ENCODE results near the gene ZBTB17. TPM values are rescaled to one million over a fixed set of nuclear protein-coding genes. Genes with fewer than 3 reads are reported as not detected.
"Not testable (repeated sequence)": the region's sequence is repeated elsewhere in the genome, so short reads cannot be mapped to it uniquely, and the experiment has no call there.

Gene ZBTB17
- total RNA-seq, 1 experiment from 2014 or later: 41.6 TPM

DNA sequence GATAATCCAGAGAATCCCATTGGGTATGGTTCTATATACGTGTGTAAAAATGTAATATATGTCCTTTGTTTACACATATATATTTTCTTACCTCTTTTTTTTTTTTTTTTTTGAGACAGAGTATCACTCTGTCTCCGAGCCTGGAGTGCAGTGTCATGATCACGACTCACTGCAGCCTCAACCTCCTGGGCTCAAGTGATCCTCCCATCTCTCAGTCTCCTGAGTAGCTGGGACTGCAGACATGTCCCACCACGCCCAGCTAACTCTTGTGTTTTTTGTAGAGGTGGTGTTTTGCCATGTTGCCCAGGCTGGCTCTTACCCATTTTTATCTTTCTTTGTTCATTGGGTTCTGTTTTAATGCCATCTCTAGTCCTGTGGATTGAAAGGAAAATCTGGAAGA lies 59.5 kb downstream of the ZBTB17 start:
- peaks cover 22% of the 10 kb centered on the region for H3K36me3 ChIP-seq (ENCODE audit: control insufficient read depth, insufficient read depth, low read length)
- in situ Hi-C loops (cut with HindIII; ENCODE audit: low pct_unique_long_range_greater_than_20kb, low sequenced_read_pairs): no loop called here
- no peaks in the 10 kb centered on the region for H3K4me1 ChIP-seq (ENCODE audit: control insufficient read depth, insufficient read depth, low read length)
- no peaks in the 10 kb centered on the region for H3K27me3 ChIP-seq (ENCODE audit: control insufficient read depth, insufficient read depth, low read length)
- H3K4me3 ChIP-seq (ENCODE audit: low read depth in 2 of 2, low read length in 2 of 2): no peak overlapping the region
- no peak for DNase-seq (ENCODE audit: low read depth, low spot score)
- POLR2A ChIA-PET: no interaction called here
- ATAC-seq: peak; percentile 61
- TF ChIP-seq TCF7L2 (IDR thresholded peaks at IDR 0.05; ENCODE audit: low read depth, low read length): no peak
- no peak for TF ChIP-seq SIN3A (IDR thresholded peaks at IDR 0.05; ENCODE audit: borderline replicate concordance, insufficient read depth, low read depth, low read length)
- TF ChIP-seq, protein P1, sequence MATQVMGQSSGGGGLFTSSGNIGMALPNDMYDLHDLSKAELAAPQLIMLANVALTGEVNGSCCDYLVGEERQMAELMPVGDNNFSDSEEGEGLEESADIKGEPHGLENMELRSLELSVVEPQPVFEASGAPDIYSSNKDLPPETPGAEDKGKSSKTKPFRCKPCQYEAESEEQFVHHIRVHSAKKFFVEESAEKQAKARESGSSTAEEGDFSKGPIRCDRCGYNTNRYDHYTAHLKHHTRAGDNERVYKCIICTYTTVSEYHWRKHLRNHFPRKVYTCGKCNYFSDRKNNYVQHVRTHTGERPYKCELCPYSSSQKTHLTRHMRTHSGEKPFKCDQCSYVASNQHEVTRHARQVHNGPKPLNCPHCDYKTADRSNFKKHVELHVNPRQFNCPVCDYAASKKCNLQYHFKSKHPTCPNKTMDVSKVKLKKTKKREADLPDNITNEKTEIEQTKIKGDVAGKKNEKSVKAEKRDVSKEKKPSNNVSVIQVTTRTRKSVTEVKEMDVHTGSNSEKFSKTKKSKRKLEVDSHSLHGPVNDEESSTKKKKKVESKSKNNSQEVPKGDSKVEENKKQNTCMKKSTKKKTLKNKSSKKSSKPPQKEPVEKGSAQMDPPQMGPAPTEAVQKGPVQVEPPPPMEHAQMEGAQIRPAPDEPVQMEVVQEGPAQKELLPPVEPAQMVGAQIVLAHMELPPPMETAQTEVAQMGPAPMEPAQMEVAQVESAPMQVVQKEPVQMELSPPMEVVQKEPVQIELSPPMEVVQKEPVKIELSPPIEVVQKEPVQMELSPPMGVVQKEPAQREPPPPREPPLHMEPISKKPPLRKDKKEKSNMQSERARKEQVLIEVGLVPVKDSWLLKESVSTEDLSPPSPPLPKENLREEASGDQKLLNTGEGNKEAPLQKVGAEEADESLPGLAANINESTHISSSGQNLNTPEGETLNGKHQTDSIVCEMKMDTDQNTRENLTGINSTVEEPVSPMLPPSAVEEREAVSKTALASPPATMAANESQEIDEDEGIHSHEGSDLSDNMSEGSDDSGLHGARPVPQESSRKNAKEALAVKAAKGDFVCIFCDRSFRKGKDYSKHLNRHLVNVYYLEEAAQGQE (IDR thresholded peaks at IDR 0.05; ENCODE audit: insufficient read depth in 1 of 2, low read depth in 2 of 2, low read length in 1 of 2): no peak
- TF ChIP-seq, protein P2, sequence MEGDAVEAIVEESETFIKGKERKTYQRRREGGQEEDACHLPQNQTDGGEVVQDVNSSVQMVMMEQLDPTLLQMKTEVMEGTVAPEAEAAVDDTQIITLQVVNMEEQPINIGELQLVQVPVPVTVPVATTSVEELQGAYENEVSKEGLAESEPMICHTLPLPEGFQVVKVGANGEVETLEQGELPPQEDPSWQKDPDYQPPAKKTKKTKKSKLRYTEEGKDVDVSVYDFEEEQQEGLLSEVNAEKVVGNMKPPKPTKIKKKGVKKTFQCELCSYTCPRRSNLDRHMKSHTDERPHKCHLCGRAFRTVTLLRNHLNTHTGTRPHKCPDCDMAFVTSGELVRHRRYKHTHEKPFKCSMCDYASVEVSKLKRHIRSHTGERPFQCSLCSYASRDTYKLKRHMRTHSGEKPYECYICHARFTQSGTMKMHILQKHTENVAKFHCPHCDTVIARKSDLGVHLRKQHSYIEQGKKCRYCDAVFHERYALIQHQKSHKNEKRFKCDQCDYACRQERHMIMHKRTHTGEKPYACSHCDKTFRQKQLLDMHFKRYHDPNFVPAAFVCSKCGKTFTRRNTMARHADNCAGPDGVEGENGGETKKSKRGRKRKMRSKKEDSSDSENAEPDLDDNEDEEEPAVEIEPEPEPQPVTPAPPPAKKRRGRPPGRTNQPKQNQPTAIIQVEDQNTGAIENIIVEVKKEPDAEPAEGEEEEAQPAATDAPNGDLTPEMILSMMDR (IDR thresholded peaks at IDR 0.05): no peak
- no peak for TF ChIP-seq POLR2AphosphoS5 (IDR thresholded peaks at IDR 0.05; ENCODE audit: low read depth, low read length)
- BruUV-seq (replicated peaks): no TSS peak
- intact Hi-C loops (cut with micrococcal nuclease; ENCODE audit: unreplicated experiment): loop anchor here (10.0 kb wide), 1 partner anchor 112 kb away; the partner anchor contains the start of gene UQCRHL
- no peak overlapping the region for H3K27ac ChIP-seq (ENCODE audit: low read length)
- no peaks in the 10 kb centered on the region for H3K9me3 ChIP-seq (ENCODE audit: control insufficient read depth, insufficient read depth, low read depth, low read length)
- CTCF ChIA-PET: no interaction called here

DNA sequence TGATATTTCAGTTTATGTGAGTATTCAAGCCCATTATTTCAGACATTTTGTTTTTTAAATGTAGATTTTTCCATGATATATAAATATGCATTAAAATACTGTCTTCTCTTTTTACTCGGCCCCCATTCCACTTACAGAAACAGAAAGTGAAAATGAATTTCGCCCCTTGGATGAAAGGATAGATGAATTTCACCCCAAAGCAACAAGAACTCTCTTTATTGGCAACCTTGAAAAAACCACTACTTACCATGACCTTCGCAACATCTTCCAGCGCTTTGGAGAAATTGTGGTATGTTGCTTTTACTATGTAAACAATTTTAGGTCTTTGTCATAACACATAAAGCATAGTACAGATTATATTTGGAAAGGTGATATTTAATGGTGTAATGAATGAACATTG lies 59.9 kb downstream of the ZBTB17 start:
- Histone ChIP-seq H3K27ac (ENCODE audit: low read length) (no peak overlapping the region), H3K4me3 (ENCODE audit: low read depth in 2 of 2, low read length in 2 of 2) (no peak overlapping the region; a peak in 1 of 4 replicates), H3K4me1 (ENCODE audit: control insufficient read depth, insufficient read depth, low read length) (no peaks in the 10 kb centered on the region), H3K36me3 (ENCODE audit: control insufficient read depth, insufficient read depth, low read length) (peaks cover 25% of the 10 kb centered on the region), H3K9me3 (ENCODE audit: control insufficient read depth, insufficient read depth, low read depth, low read length) (no peaks in the 10 kb centered on the region), H3K27me3 (ENCODE audit: control insufficient read depth, insufficient read depth, low read length) (no peaks in the 10 kb centered on the region)
- intact Hi-C loops (cut with micrococcal nuclease; ENCODE audit: unreplicated experiment) (loop anchor here (10.0 kb wide), 1 partner anchor 111 kb away; the partner anchor contains the start of gene UQCRHL), in situ Hi-C loops (cut with HindIII; ENCODE audit: low pct_unique_long_range_greater_than_20kb, low sequenced_read_pairs) (no loop called here)
- ChIA-PET POLR2A (no interaction called here), CTCF (no interaction called here)
- TF ChIP-seq SIN3A (IDR thresholded peaks at IDR 0.05; ENCODE audit: borderline replicate concordance, insufficient read depth, low read depth, low read length) (no peak), POLR2AphosphoS5 (IDR thresholded peaks at IDR 0.05; ENCODE audit: low read depth, low read length) (no peak), TCF7L2 (IDR thresholded peaks at IDR 0.05; ENCODE audit: low read depth, low read length) (no peak)
- TF ChIP-seq, protein P1 (IDR thresholded peaks at IDR 0.05; ENCODE audit: insufficient read depth in 1 of 2, low read depth in 2 of 2, low read length in 1 of 2): no peak
- TF ChIP-seq, protein P2 (IDR thresholded peaks at IDR 0.05): no peak
- ATAC-seq (no peak), DNase-seq (ENCODE audit: low read depth, low spot score) (no peak)
- BruUV-seq (replicated peaks): no TSS peak

DNA sequence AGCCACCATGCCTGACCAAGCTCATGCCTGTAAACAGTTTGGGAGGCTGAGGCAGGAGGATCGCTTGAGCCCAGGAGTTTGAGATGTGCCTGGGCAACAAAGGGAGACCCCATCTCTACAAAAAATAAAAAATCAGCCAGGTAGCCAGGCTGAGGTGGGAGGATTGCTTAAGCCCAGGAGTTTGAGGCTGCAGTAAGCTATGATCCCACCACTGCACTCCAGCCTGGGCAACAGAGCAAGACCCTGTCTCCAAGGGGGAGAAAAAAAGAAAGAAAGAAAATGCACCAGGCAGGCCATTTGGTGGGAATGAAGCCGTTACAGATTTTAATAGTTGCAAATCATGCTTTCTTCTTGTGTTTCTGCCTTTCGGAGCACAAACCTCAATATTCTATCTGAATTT lies 62.3 kb downstream of the ZBTB17 start:
- POLR2A ChIA-PET: not testable (repeated sequence)
- CTCF ChIA-PET: interaction anchor here (0.8 kb wide), 1 partner anchor 98 kb away, joined by 5 read pairs; no protein-coding TSS in a partner anchor

More for the DNA sequence above, 62.3 kb downstream of the ZBTB17 start:
- H3K27ac ChIP-seq (ENCODE audit: low read length); ATAC-seq; H3K4me1 ChIP-seq (ENCODE audit: control insufficient read depth, insufficient read depth, low read length); H3K9me3 ChIP-seq (ENCODE audit: control insufficient read depth, insufficient read depth, low read depth, low read length); BruUV-seq (replicated peaks); H3K4me3 ChIP-seq (ENCODE audit: low read depth in 2 of 2, low read length in 2 of 2); H3K27me3 ChIP-seq (ENCODE audit: control insufficient read depth, insufficient read depth, low read length); in situ Hi-C loops (cut with HindIII; ENCODE audit: low pct_unique_long_range_greater_than_20kb, low sequenced_read_pairs); DNase-seq (ENCODE audit: low read depth, low spot score): not testable (repeated sequence)
- H3K36me3 ChIP-seq (ENCODE audit: control insufficient read depth, insufficient read depth, low read length): peaks cover 22% of the 10 kb centered on the region
- intact Hi-C loops (cut with micrococcal nuclease; ENCODE audit: unreplicated experiment): loop anchor here (10.0 kb wide), 1 partner anchor 109 kb away; the partner anchor contains the start of gene UQCRHL

Data from Panc1 (cell line).